Stomach (tissue), 9 donors: Measurements from ENCODE around the gene LBHD1. TPM values are rescaled to one million over a fixed set of nuclear protein-coding genes. Genes with fewer than 3 reads are reported as not detected.

Experiments
- DNase-seq, 2 donors: peaks; one replicate each; pipeline versions ENCODE4 v3.0.0 to v3.0.0-alpha.2; 2013 to 2019
- H3K27ac ChIP-seq, 5 donors: fragments of 200-600 bp in 4 of 5; sonication (generic) in 4 of 5; one replicate each; pipeline ENCODE4 v1.5.1; 2013 to 2019; ENCODE audit warnings: mild to moderate bottlenecking in 1 of 5, moderate library complexity in 1 of 5
- H3K27me3 ChIP-seq, 3 donors: fragments of 200-600 bp; sonication (generic); one replicate each; pipeline ENCODE4 v1.5.1; 2017 to 2019; ENCODE audit warnings: mixed run types in 1 of 3
- H3K36me3 ChIP-seq, 4 donors: fragments of 200-600 bp; sonication (generic); 1 replicate in 3 of 4; 2 replicates in 1 of 4; pipeline ENCODE4 v1.5.1; 2016 to 2019
- H3K4me1 ChIP-seq, 4 donors: fragments of 200-600 bp; sonication (generic); one replicate each; pipeline ENCODE4 v1.5.1; 2016 to 2019
- H3K4me3 ChIP-seq, 4 donors: fragments of 200-600 bp; sonication (generic) in 3 of 4; one replicate each; pipeline ENCODE4 v1.5.1; 2016 to 2019; ENCODE audit warnings: mild to moderate bottlenecking in 1 of 4
- H3K9me3 ChIP-seq, 4 donors: fragments of 200-600 bp; sonication (generic); one replicate each; pipeline ENCODE4 v1.5.1; 2016 to 2019
- EP300 ChIP-seq: sonication (generic); formaldehyde crosslinking; IDR thresholded peaks from one replicate; pipeline ENCODE4 v1.6.1; 2017; ENCODE audit warnings: antibody characterized with exemption
- POLR2A ChIP-seq, 4 donors: fragments of 450-650 bp; IDR thresholded peaks; one replicate each; pipeline ENCODE4 v1.6.1; 2016; ENCODE audit warnings: antibody characterized with exemption in 4 of 4, control low read depth in 2 of 4, mild to moderate bottlenecking in 1 of 4, moderate library complexity in 1 of 4
- POLR2AphosphoS5 ChIP-seq, 3 donors: sonication (generic); formaldehyde crosslinking; IDR thresholded peaks; one replicate each; pipeline ENCODE4 v1.6.1; 2016; ENCODE audit warnings: antibody characterized with exemption in 3 of 3
- WGBS, 5 donors: extraction: QIAGEN DNeasy Blood & Tissue Kit in 3 of 5; methylation state at CpG; one replicate each; pipeline versions ENCODE4 v1.1.5 to v1.1.7; 2013 to 2018; 5-methylcytosine and 5-hydroxymethylcytosine counted together
- intact Hi-C: fragments of 100-400 bp; cut with DNase I; formaldehyde crosslinking; loops from one replicate; pipeline ENCODE4 v1.15.1; 2023; ENCODE audit warnings: low total_unique reads
- polyA plus RNA-seq, 3 donors: library from polyadenylated mRNA; stranded (reverse); fragments of 200-250 nt; gene quantifications; one replicate each; pipeline ENCODE4 v1.2.3, GENCODE V29; 2013
- total RNA-seq, 5 donors: library from RNA; depleted of rRNA; stranded (reverse); fragments of >200 nt; gene quantifications; one replicate each; pipeline versions ENCODE4 v1.1.0 to v1.2.3, GENCODE V29; 2014 to 2016
- TF ChIP-seq, protein P1 (sequence below), 7 experiments: fragments of 450-650 bp in 4 of 7; fragments of 200-600 bp in 3 of 7; sonication (generic) in 3 of 7; IDR thresholded peaks; one replicate each; pipeline ENCODE4 v1.5.1; 2016 to 2019; ENCODE audit warnings: antibody characterized with exemption in 7 of 7, control low read depth in 2 of 7, mild to moderate bottlenecking in 1 of 7
- donor health status: healthy with polysubstance abuse.
- donor health status: Bipolar disorder and iron deficiency.
- donor health status: healthy.

LBHD1 gene
- total and polyA plus RNA-seq, 8 donors = 0.45 to 56.6 (median 6.2) TPM

DNA sequence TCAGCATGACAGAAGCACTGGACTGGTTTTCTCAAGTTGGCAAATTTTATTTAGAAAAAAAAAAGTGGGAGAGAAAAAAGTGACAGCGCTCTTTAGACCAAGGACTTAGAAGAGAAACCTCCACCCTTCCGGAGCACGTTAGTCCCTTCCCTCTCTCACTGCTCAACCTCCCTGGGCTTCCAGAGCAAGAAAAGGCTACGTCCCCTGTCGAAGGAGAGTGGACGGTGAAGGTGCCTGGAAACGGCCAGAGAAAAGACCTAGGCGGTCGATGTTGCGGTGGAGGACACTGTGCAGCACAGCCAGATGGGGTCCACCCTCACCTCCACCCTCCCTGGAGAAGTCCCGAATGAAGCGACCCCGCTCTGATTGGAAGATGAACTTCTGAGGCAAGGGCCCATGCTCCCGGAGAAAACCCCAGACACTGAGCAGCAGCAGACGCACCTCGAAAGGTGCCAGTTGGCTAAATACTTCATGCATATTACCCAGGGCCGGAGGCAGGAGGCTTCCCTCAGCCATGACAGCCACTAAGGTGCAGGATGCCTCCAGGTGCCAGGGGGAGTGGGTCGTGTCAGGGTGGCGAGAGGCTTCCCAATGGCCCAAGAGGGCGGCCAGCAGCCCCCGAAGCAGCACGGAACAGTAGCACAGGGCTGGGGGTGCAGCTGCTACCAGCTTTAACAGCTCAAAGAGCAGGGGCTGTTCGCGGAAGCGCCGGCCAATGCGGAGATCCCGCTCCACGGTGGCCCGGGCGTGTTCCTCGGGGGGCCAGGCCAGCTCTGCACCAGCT, 25.1 kb downstream of the LBHD1 start:
- H3K27me3 ChIP-seq = no peaks in the 10 kb centered on the region
- intact Hi-C loops = no loop called here
- peak overlapping the region; percentile 25 to 94 (median 89) for H3K27ac ChIP-seq
- WGBS, 5 donors = 46 to 64% (median 58%) methylated on average over 20 to 32 of the region's 32 CpGs
- H3K36me3 ChIP-seq = peaks cover 40 to 60% (median 54%) of the 10 kb centered on the region in 4 donors
- no peak for DNase-seq
- peaks cover 29 to 57% (median 47%) of the 10 kb centered on the region in 4 donors for H3K4me1 ChIP-seq
- peak overlapping the region in 3 of 4 donors; percentile 79 to 98 (median 89) for H3K4me3 ChIP-seq
- no peaks in the 10 kb centered on the region for H3K9me3 ChIP-seq
- TF ChIP-seq POLR2A (IDR thresholded peaks at IDR 0.05) (no peak), EP300 (no peak), POLR2AphosphoS5 (IDR thresholded peaks at IDR 0.05) (no peak)
- TF ChIP-seq, protein P1, sequence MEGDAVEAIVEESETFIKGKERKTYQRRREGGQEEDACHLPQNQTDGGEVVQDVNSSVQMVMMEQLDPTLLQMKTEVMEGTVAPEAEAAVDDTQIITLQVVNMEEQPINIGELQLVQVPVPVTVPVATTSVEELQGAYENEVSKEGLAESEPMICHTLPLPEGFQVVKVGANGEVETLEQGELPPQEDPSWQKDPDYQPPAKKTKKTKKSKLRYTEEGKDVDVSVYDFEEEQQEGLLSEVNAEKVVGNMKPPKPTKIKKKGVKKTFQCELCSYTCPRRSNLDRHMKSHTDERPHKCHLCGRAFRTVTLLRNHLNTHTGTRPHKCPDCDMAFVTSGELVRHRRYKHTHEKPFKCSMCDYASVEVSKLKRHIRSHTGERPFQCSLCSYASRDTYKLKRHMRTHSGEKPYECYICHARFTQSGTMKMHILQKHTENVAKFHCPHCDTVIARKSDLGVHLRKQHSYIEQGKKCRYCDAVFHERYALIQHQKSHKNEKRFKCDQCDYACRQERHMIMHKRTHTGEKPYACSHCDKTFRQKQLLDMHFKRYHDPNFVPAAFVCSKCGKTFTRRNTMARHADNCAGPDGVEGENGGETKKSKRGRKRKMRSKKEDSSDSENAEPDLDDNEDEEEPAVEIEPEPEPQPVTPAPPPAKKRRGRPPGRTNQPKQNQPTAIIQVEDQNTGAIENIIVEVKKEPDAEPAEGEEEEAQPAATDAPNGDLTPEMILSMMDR (IDR thresholded peaks at IDR 0.05) = no peak

DNA sequence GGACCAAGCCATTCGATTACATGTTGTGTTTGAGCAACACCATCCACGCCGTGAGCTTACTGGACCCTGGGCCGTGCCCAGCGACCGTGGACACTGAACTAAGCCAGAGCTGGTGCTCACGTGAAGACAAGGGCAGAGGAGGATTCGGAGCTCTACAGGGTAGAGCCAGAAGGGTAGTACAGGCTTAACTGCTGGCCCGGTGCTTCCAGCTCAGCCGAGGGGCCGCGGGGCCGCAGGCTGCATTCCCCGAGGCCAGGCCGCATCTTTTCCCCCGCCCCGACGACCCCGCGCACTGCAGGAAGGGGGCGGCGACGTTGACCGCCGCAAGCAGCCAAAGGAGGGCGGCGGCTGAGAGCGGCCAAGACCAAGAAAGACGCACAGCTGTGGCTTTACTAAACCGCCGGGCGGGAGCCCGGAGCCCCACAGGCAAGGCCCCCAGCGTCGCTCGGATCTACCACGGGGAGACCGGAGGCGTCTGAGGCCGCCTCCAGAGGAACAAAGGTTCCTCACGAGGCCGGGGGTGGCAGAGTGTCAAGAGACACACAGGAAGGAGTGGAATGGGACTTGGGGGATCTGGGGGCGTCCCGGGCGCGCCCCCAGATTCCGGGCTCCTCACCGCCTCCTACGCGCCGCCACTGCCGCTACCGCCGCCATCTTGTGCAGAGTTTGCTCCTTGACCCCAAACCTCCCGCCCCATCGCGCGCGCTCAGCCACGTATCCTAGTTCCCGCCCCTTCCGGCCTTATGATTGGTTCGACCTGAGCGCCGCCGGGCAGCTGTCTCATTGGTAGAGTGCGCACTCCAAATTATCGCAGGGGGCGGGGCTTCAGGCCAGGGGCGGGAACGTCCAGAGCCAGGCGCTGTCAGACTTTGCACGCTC, 25.9 kb downstream of the LBHD1 start, which contains the start of gene GANAB:
Gene GANAB, minus strand, starts transcription at position 668 of the 879 bp plus-strand sequence. Its CDS starts 14 bp downstream, at position 654.
- TF ChIP-seq EP300 = no peak
- peak in 2 of 4 donors; percentile 36 to 62 for TF ChIP-seq POLR2A (IDR thresholded peaks at IDR 0.05)
- TF ChIP-seq, protein P1 (IDR thresholded peaks at IDR 0.05) = no peak
- TF ChIP-seq POLR2AphosphoS5 (IDR thresholded peaks at IDR 0.05) = peak; percentile 85 to 94 (median 87)

DNA sequence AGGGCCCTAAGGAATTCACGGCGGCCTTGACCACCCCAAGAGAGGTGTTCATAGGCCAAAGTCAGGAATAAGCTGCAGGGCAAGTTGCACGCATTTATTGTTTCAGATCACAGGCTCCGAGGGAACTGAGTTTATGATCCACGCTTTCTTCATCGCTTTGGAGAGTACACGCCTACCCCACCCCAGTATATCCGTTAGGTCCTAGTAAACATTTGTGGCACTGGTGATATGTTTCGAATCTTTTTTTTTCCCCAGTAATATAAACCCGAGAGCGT, 26.5 kb downstream of the LBHD1 start:
- H3K27ac ChIP-seq = peak overlapping the region; percentile 89 to 94 (median 92)
- H3K9me3 ChIP-seq = no peaks in the 10 kb centered on the region
- TF ChIP-seq EP300 = no peak
- no peak for TF ChIP-seq POLR2A (IDR thresholded peaks at IDR 0.05)
- DNase-seq = no peak
- peaks cover 20 to 51% (median 35%) of the 10 kb centered on the region in 4 donors for H3K4me1 ChIP-seq
- 9 to 13% (median 12%) methylated on average over 11 of the region's 11 CpGs for WGBS, 5 donors
- H3K27me3 ChIP-seq = no peaks in the 10 kb centered on the region
- H3K4me3 ChIP-seq = peak overlapping the region; percentile 68 to 98 (median 84)
- intact Hi-C loops = no loop called here
- peaks cover 40 to 62% (median 55%) of the 10 kb centered on the region in 4 donors for H3K36me3 ChIP-seq

More for the DNA sequence above, 25.9 kb downstream of the LBHD1 start, which contains the start of gene GANAB:
- WGBS, 5 donors = 0% methylated on average over 40 to 73 of the region's 73 CpGs
- peak within 1 kb of the TSS; percentile 89 to 94 (median 92) for H3K27ac ChIP-seq
- peaks cover 40 to 62% (median 55%) of the 10 kb centered on the region in 4 donors for H3K36me3 ChIP-seq
- H3K4me3 ChIP-seq = peak within 1 kb of the TSS; percentile 68 to 98 (median 84)
- DNase-seq = peak; percentile 99 to 100
- peaks cover 21 to 52% (median 39%) of the 10 kb centered on the region in 4 donors for H3K4me1 ChIP-seq
- intact Hi-C loops = no loop called here
- no peaks in the 10 kb centered on the region for H3K27me3 ChIP-seq
- no peaks in the 10 kb centered on the region for H3K9me3 ChIP-seq

DNA sequence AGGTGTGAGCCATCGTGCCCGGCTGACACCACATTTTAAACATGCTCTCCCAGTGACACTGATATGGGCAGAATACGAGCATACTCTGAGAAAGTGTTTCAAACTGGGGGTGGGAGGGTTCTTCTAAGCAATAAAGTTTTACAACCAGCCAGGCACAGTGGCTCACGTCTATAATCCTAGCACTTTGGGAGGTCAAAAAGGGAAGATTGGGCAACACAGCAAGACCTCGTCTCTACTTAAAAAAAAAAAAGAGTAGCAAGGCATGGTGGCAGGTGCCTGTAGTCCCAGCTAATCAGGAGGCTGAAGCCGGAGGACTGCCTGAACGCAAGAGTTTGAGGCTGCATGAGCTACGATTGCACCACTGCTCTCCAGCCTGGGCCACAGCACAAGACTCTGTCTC, 27.8 kb downstream of the LBHD1 start:
- TF ChIP-seq POLR2A (IDR thresholded peaks at IDR 0.05) (no peak), POLR2AphosphoS5 (IDR thresholded peaks at IDR 0.05) (no peak), EP300 (no peak)
- TF ChIP-seq, protein P1 (IDR thresholded peaks at IDR 0.05) = no peak
- H3K27ac ChIP-seq = peak overlapping the region in 1 of 5 donors; percentile 22
- peaks cover 20 to 49% (median 35%) of the 10 kb centered on the region in 4 donors for H3K4me1 ChIP-seq
- no peaks in the 10 kb centered on the region for H3K9me3 ChIP-seq
- H3K4me3 ChIP-seq = peak overlapping the region in 1 of 4 donors; percentile 98
- no peak for DNase-seq
- intact Hi-C loops = no loop called here
- no peaks in the 10 kb centered on the region for H3K27me3 ChIP-seq
- H3K36me3 ChIP-seq = peaks cover 35 to 57% (median 53%) of the 10 kb centered on the region in 4 donors
- WGBS, 5 donors = 81 to 91% (median 87%) methylated on average over 8 of the region's 8 CpGs
